B cell (primary cell): ENCODE results near the gene ADA. TPM values are rescaled to one million over a fixed set of nuclear protein-coding genes. Genes with fewer than 3 reads are reported as not detected.
A peak's percentile ranks its signal among the peaks of the same experiment; 100 is the strongest.

Source experiments
- ATAC-seq: fragments of 200-7000 bp; cut with Tn5 transposase; one replicate; pipeline ENCODE4 v1.10.0; 2021; ENCODE audit warnings: low read depth, mild to moderate bottlenecking, moderate number of reproducible peaks, moderate library complexity
- CTCF ChIA-PET: fragments of 350-600 bp; sonication (Branson Sonifier 250); formaldehyde crosslinking; loops from one replicate; lab custom pipeline; 2021; ENCODE audit warnings: antibody characterized with exemption, inconsistent platforms; lab: Charles Lee
- POLR2A ChIA-PET: fragments of 350-600 bp; sonication (Branson Sonifier 250); formaldehyde crosslinking; loops from one replicate; lab custom pipeline; 2021; ENCODE audit warnings: antibody characterized with exemption; lab: Charles Lee
- DNase-seq: peaks from one replicate; pipeline ENCODE4 v3.0.0; 2013
- H2AFZ ChIP-seq: 2 replicates; pipeline ENCODE4 v1.6.1; 2012; ENCODE audit warnings: mild to moderate bottlenecking, low read depth, low read length; ENCODE audit not compliant: insufficient read depth, poor library complexity, severe bottlenecking
- H3K27ac ChIP-seq, 2 donors: 1 replicate in 1 of 2; 2 replicates in 1 of 2; pipeline ENCODE4 v1.5.1; 2012 to 2013; ENCODE audit warnings: low read length in 2 of 2, mild to moderate bottlenecking in 2 of 2, moderate library complexity in 1 of 2
- H3K27me3 ChIP-seq, 4 experiments: fragments of 200-600 bp in 1 of 4; sonication (generic) in 1 of 4; replicated peaks in 1 of 4; 1 replicate in 2 of 4; 2 replicates in 2 of 4; pipeline versions ENCODE4 v1.6.1 to v1.7.0; 2013 to 2016; ENCODE audit warnings: low read length in 3 of 4, mild to moderate bottlenecking in 2 of 4, mixed read lengths in 1 of 4, moderate library complexity in 1 of 4; ENCODE audit not compliant: insufficient read depth in 4 of 4, control insufficient read depth in 3 of 4; ENCODE audit errors: control extremely low read depth in 1 of 4
- H3K36me3 ChIP-seq, 2 experiments: replicated peaks in 1 of 2; 1 replicate in 1 of 2; 2 replicates in 1 of 2; pipeline versions ENCODE4 v1.6.1 to v1.7.1; 2013; ENCODE audit warnings: low read length in 1 of 2; ENCODE audit not compliant: insufficient read depth in 2 of 2, control insufficient read depth in 1 of 2; ENCODE audit errors: control extremely low read depth in 1 of 2, extremely low read depth in 1 of 2
- H3K4me1 ChIP-seq, 2 donors: fragments of 200-600 bp in 1 of 2; sonication (generic) in 1 of 2; 1 replicate in 1 of 2; 2 replicates in 1 of 2; pipeline versions ENCODE4 v1.5.1 to v1.6.1; 2013 to 2017; ENCODE audit warnings: low read length in 2 of 2; ENCODE audit not compliant: control insufficient read depth in 2 of 2, insufficient read depth in 2 of 2
- H3K4me2 ChIP-seq: replicated peaks from 2 replicates; pipeline ENCODE3; 2012; ENCODE audit warnings: mild to moderate bottlenecking, low read depth, low read length; ENCODE audit not compliant: poor library complexity, severe bottlenecking
- H3K4me3 ChIP-seq, 5 experiments: fragments of 200-600 bp in 1 of 5; sonication (generic) in 1 of 5; 1 replicate in 3 of 5; 2 replicates in 2 of 5; pipeline versions ENCODE4 v1.5.1 to v1.7.0; 2011 to 2016; ENCODE audit warnings: low read length in 4 of 5, mild to moderate bottlenecking in 4 of 5, low read depth in 2 of 5, control low read depth in 1 of 5, moderate library complexity in 1 of 5; ENCODE audit not compliant: insufficient read depth in 1 of 5; ENCODE audit errors: control extremely low read depth in 1 of 5, extremely low read depth in 1 of 5
- H3K79me2 ChIP-seq: fragments of 200-600 bp; sonication (generic); one replicate; pipeline ENCODE4 v1.6.0; 2016; ENCODE audit warnings: low read length; ENCODE audit not compliant: control insufficient read depth, insufficient read depth
- H3K9ac ChIP-seq: fragments of 200-600 bp; sonication (generic); 2 replicates; pipeline ENCODE4 v1.6.1; 2017; ENCODE audit warnings: mild to moderate bottlenecking, low read length, moderate library complexity
- H3K9me3 ChIP-seq, 3 donors: one replicate each; pipeline versions ENCODE4 v1.6.1 to v1.7.1; 2013; ENCODE audit warnings: low read length in 2 of 3; ENCODE audit not compliant: control insufficient read depth in 2 of 3, insufficient read depth in 1 of 3; ENCODE audit errors: control extremely low read depth in 1 of 3
- H4K20me1 ChIP-seq: 2 replicates; pipeline ENCODE4 v1.6.0; 2012; ENCODE audit warnings: mild to moderate bottlenecking, low read length; ENCODE audit not compliant: insufficient read depth, control insufficient read depth, poor library complexity, severe bottlenecking
- H3K27ac Mint-ChIP-seq: one replicate; pipeline ENCODE4 v1.8.0; 2021; ENCODE audit warnings: mixed read lengths
- H3K27me3 Mint-ChIP-seq: one replicate; pipeline ENCODE4 v1.8.0; 2021; ENCODE audit warnings: mixed read lengths
- H3K4me1 Mint-ChIP-seq: one replicate; pipeline ENCODE4 v1.8.0; 2021; ENCODE audit warnings: mixed read lengths
- H3K4me3 Mint-ChIP-seq: one replicate; pipeline ENCODE4 v1.8.0; 2021; ENCODE audit warnings: mixed read lengths
- H3K9me3 Mint-ChIP-seq: one replicate; pipeline ENCODE4 v1.8.0; 2022; ENCODE audit warnings: mixed read lengths; ENCODE audit not compliant: insufficient read depth
- EZH2 ChIP-seq: IDR thresholded peaks from 2 replicates; pipeline ENCODE4 v1.6.1; 2012; ENCODE audit warnings: borderline replicate concordance, low read depth, mild to moderate bottlenecking, moderate library complexity, low read length; ENCODE audit not compliant: insufficient read depth, poor library complexity, severe bottlenecking
- WGBS: methylation state at CpG from one replicate; pipeline ENCODE4 v1.1.5; 2013; ENCODE audit warnings: missing lambda C conversion rate; ENCODE audit not compliant: insufficient coverage; 5-methylcytosine and 5-hydroxymethylcytosine counted together
- intact Hi-C: fragments of 100-400 bp; cut with micrococcal nuclease; formaldehyde crosslinking; loops from one replicate; pipeline ENCODE4 v1.10.0; 2022
- polyA plus RNA-seq: library from polyadenylated mRNA; depleted of rRNA; stranded (reverse); fragments of >200 nt; gene quantifications from 2 replicates; pipeline ENCODE4 v1.2.3, GENCODE V29; 2012
- total RNA-seq, 2 donors: library from RNA; stranded (reverse); fragments of 120-200 nt in 1 of 2; gene quantifications; 1 replicate in 1 of 2; 2 replicates in 1 of 2; pipeline versions ENCODE4 v1.2.3 to v1.2.4, GENCODE V29; 2013 to 2022
- TF ChIP-seq, protein P1 (sequence below): fragments of 200-600 bp; IDR thresholded peaks from one replicate; pipeline ENCODE4 v1.8.0; 2022; ENCODE audit warnings: antibody characterized with exemption, mild to moderate bottlenecking

The ADA gene
- total and polyA plus RNA-seq, 2 donors (not counting 1 experiment from before 2014, with no cell fraction given) = 10.0 to 34.2 TPM

DNA sequence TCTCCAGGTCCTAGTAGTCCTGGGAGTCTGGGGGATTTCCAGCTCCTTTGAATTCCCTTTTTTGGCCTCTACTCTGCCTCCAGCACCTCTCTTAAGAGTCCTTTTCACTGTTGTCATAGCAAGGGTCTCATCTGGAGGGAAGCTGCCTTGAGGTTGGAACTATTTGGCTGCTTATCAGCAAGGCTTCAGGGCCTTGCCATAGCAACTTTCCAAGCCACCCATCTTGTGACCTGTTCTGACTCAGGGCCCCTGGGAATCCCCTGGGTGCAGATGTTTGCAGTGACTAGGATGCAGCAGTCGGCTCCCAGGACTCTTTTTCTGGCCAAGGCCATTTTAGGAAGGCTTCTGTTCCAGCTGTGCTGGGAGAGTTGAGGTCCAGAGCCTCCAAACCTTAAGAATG is 56.8 kb downstream of the ADA start:
- peak overlapping the region; percentile 53 for H3K4me2 ChIP-seq
- H3K27ac ChIP-seq = peak overlapping the region; percentile 44 to 79
- no peak overlapping the region for H3K4me3 ChIP-seq
- no peaks in the 10 kb centered on the region for H3K9me3 Mint-ChIP-seq
- H4K20me1 ChIP-seq = no peaks in the 10 kb centered on the region
- H3K27me3 Mint-ChIP-seq = no peaks in the 10 kb centered on the region
- H3K4me3 Mint-ChIP-seq = peak overlapping the region; percentile 54
- no peaks in the 10 kb centered on the region for H3K9me3 ChIP-seq
- TF ChIP-seq, protein P1, sequence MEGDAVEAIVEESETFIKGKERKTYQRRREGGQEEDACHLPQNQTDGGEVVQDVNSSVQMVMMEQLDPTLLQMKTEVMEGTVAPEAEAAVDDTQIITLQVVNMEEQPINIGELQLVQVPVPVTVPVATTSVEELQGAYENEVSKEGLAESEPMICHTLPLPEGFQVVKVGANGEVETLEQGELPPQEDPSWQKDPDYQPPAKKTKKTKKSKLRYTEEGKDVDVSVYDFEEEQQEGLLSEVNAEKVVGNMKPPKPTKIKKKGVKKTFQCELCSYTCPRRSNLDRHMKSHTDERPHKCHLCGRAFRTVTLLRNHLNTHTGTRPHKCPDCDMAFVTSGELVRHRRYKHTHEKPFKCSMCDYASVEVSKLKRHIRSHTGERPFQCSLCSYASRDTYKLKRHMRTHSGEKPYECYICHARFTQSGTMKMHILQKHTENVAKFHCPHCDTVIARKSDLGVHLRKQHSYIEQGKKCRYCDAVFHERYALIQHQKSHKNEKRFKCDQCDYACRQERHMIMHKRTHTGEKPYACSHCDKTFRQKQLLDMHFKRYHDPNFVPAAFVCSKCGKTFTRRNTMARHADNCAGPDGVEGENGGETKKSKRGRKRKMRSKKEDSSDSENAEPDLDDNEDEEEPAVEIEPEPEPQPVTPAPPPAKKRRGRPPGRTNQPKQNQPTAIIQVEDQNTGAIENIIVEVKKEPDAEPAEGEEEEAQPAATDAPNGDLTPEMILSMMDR = no peak
- TF ChIP-seq EZH2 = no peak
- no peaks in the 10 kb centered on the region for H3K27me3 ChIP-seq
- ChIA-PET CTCF (interaction anchor here (1.4 to 24.0 kb wide), 8 partner anchors 9 to 54 kb away, joined by 3 to 772 read pairs (median 8); partner anchors contain the start of gene PKIG), POLR2A (interaction anchor here (0.6 to 1.7 kb wide), 4 partner anchors 8 to 16 kb away, joined by 3 to 7 read pairs (median 5); partner anchors contain the start of gene PKIG)
- H3K27ac Mint-ChIP-seq = peak overlapping the region; percentile 82
- peak overlapping the region; percentile 33 for H3K9ac ChIP-seq
- H3K4me1 Mint-ChIP-seq = peaks cover 91% of the 10 kb centered on the region
- intact Hi-C loops = loop anchor here (1.0 kb wide), 1 partner anchor 8 kb away; no protein-coding TSS in a partner anchor
- peak; percentile 59 for DNase-seq
- H3K36me3 ChIP-seq = peaks cover 2 to 61% of the 10 kb centered on the region in 2 experiments
- WGBS = 0% methylated on average over 1 of the region's 1 CpG
- peak overlapping the region; percentile 41 for H2AFZ ChIP-seq
- H3K79me2 ChIP-seq = peaks cover 99% of the 10 kb centered on the region
- peaks cover 92 to 99% of the 10 kb centered on the region in 2 donors for H3K4me1 ChIP-seq
- peak; percentile 56 for ATAC-seq

- CTCF ChIA-PET = interaction anchor here (0.6 to 24.0 kb wide), 9 partner anchors 8 to 205 kb away, joined by 3 to 772 read pairs (median 8); partner anchors contain the start of gene PKIG
- Mint-ChIP-seq H3K4me1 (peaks cover 91% of the 10 kb centered on the region), H3K27ac (peak overlapping the region; percentile 82), H3K9me3 (no peaks in the 10 kb centered on the region), H3K27me3 (no peaks in the 10 kb centered on the region), H3K4me3 (peak overlapping the region; percentile 54)
- no peak overlapping the region for H3K4me3 ChIP-seq
- no peak for TF ChIP-seq EZH2
- TF ChIP-seq, protein P1 = no peak
- H4K20me1 ChIP-seq = no peaks in the 10 kb centered on the region
- POLR2A ChIA-PET = interaction anchor here (0.6 to 1.7 kb wide), 3 partner anchors 8 to 17 kb away, joined by 3 to 7 read pairs (median 4); no protein-coding TSS in a partner anchor
- H3K36me3 ChIP-seq = peaks cover 0 to 58% of the 10 kb centered on the region in 2 experiments
- DNase-seq (no peak), ATAC-seq (no peak)
- H3K27ac ChIP-seq = peak overlapping the region in 1 of 2 donors; percentile 79
- H3K9me3 ChIP-seq = no peaks in the 10 kb centered on the region
- H3K79me2 ChIP-seq = peaks cover 97% of the 10 kb centered on the region
- H3K9ac ChIP-seq = peak overlapping the region; percentile 33
- no peak overlapping the region for H2AFZ ChIP-seq
- H3K4me1 ChIP-seq = peaks cover 91 to 99% of the 10 kb centered on the region in 2 donors
- intact Hi-C loops = loop anchor here (1.0 kb wide), 1 partner anchor 7 kb away; no protein-coding TSS in a partner anchor
- no CpG with 5 or more reads among the region's 2 CpGs for WGBS
- H3K4me2 ChIP-seq = peak overlapping the region; percentile 53
- H3K27me3 ChIP-seq = no peaks in the 10 kb centered on the region
Observed at GRCh38 chr20:44593751-44594150, 57.7 kb downstream of the ADA start.
